Type B pancreatic cell (in vitro differentiated cells): ENCODE measurements around the gene C11orf54. TPM values are rescaled to one million over a fixed set of nuclear protein-coding genes. Genes with fewer than 3 reads are reported as not detected.
"Not testable (repeated sequence)": the region's sequence is repeated elsewhere in the genome, so short reads cannot be mapped to it uniquely, and the experiment has no call there.

Source experiments
- DNase-seq: peaks from one replicate; pipeline ENCODE4 v3.0.0; 2021; ENCODE audit warnings: mixed read lengths; ENCODE audit not compliant: unreplicated experiment; ENCODE audit errors: extremely low spot score
- H3K27ac Mint-ChIP-seq: 2 replicates; pipeline ENCODE4 v1.8.0; 2021; ENCODE audit warnings: mild to moderate bottlenecking, mixed read lengths
- H3K27me3 Mint-ChIP-seq: 2 replicates; pipeline ENCODE4 v1.8.0; 2021; ENCODE audit warnings: mixed read lengths
- H3K36me3 Mint-ChIP-seq: 2 replicates; pipeline ENCODE4 v1.8.0; 2021; ENCODE audit warnings: mixed read lengths
- H3K4me1 Mint-ChIP-seq: one replicate; pipeline ENCODE4 v1.8.0; 2021; ENCODE audit warnings: mixed read lengths; ENCODE audit not compliant: unreplicated experiment
- H3K4me3 Mint-ChIP-seq: 2 replicates; pipeline ENCODE4 v1.8.0; 2021; ENCODE audit warnings: mild to moderate bottlenecking, mixed read lengths
- H3K9me3 Mint-ChIP-seq: 2 replicates; pipeline ENCODE4 v1.8.0; 2021; ENCODE audit warnings: mixed read lengths
- total RNA-seq: library from RNA; stranded (reverse); gene quantifications from 2 replicates; pipeline ENCODE4 v1.2.1, GENCODE V29; 2021; ENCODE audit warnings: low replicate concordance
- TF ChIP-seq, protein P1 (sequence below): fragments of 200-600 bp; sonication (generic); conservative IDR thresholded peaks from 2 replicates; pipeline ENCODE4 v1.5.0; 2021; ENCODE audit warnings: antibody characterized with exemption, mild to moderate bottlenecking

Gene C11orf54
- total RNA-seq, 1 donor from 2014 or later, result 29.9 TPM

DNA sequence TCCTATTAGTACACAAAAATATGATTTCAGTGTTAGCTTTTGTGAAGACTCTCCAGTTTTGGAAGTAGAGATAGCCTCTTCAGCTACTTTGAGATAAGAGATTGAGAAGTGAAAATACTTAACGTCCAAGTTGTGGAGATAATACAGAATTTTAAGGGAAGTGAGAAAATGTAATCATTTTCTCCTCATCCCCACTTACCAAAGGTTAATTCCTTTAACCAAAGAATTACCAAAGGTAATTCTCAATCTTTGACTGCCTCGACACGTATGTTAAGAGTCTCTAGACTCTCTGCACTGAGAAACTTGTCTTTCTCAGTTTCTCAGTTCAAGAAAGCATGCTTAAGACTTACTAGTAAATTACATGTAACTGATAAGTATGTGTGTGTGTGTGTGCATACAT, 15.3 kb downstream of the C11orf54 start:
- Mint-ChIP-seq H3K27me3 (no peaks in the 10 kb centered on the region), H3K4me1 (no peaks in the 10 kb centered on the region), H3K9me3 (no peaks in the 10 kb centered on the region), H3K36me3 (peaks cover 22% of the 10 kb centered on the region), H3K4me3 (no peak overlapping the region), H3K27ac (no peak overlapping the region)
- TF ChIP-seq, protein P1, sequence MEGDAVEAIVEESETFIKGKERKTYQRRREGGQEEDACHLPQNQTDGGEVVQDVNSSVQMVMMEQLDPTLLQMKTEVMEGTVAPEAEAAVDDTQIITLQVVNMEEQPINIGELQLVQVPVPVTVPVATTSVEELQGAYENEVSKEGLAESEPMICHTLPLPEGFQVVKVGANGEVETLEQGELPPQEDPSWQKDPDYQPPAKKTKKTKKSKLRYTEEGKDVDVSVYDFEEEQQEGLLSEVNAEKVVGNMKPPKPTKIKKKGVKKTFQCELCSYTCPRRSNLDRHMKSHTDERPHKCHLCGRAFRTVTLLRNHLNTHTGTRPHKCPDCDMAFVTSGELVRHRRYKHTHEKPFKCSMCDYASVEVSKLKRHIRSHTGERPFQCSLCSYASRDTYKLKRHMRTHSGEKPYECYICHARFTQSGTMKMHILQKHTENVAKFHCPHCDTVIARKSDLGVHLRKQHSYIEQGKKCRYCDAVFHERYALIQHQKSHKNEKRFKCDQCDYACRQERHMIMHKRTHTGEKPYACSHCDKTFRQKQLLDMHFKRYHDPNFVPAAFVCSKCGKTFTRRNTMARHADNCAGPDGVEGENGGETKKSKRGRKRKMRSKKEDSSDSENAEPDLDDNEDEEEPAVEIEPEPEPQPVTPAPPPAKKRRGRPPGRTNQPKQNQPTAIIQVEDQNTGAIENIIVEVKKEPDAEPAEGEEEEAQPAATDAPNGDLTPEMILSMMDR, result no peak
- DNase-seq, result no peak

DNA sequence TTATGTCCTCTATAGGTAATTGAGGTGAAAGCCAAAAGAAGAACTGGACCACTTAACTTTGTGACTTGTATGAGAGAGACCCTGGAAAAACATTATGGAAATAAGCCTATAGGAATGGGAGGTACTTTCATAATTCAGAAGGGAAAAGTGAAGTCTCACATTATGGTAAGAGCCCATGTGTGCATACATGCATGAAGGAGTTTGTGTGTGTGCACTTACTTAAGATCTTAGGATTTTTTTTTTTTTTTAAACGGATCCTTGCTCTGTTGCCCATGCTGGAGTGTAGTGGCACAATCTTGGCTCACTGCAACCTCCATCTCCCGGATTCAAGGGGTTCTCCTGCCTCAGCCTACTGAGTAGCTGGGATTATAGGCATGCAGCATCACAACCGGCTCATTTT, 15.8 kb downstream of the C11orf54 start:
- no peak overlapping the region for H3K27ac Mint-ChIP-seq
- peaks cover 19% of the 10 kb centered on the region for H3K36me3 Mint-ChIP-seq
- no peaks in the 10 kb centered on the region for H3K27me3 Mint-ChIP-seq
- no peaks in the 10 kb centered on the region for H3K4me1 Mint-ChIP-seq
- no peak for DNase-seq
- no peak overlapping the region for H3K4me3 Mint-ChIP-seq
- H3K9me3 Mint-ChIP-seq, result no peaks in the 10 kb centered on the region
- TF ChIP-seq, protein P1, result no peak

DNA sequence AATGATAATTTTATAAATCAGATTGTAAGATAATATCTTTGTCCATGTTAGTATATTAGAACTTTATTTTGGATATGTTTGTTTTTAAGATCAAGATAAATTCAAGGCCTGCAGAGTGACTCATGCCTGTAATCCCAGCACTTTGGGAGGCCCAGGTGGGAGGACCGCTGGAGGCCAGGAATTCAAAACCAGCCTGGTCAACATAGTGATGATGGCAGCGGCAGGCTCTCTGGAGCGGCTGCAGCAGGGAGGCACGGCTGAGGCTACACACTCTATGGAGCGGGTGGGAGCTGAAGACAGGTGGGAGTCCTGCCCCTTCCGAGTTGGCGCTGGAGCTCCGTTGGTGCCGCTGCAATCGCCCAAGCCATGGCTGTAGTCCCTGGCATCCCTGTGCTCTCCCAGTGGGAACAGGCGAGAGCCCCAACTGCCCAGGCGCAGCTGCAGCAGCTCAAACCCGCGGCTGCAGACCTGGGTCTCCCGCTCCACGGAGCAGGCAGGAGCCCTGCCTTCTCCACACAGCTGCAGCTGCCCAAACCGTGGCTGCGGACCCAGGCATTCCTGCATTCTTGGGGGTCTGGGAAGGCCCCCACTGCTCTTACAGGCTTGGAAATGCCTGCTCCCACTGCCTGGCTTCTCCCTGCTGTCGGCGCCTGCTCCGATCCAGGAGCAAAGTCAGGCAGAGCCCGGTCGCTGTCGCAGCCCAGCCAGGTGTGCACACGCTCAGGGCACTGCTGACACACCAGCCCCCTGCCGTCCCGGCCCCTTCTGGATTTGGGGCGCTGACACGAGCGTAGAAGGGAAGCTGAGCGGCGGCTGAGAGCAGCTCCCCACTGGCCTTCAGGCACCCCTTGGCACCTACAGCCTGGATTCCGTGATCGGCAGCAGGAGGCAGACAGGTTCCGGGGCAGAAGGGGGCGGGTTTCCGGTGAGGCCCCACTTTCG, 16.7 kb downstream of the C11orf54 start:
- H3K36me3 Mint-ChIP-seq, result peaks cover 17% of the 10 kb centered on the region
- no peak for DNase-seq
- H3K27me3 Mint-ChIP-seq, result no peaks in the 10 kb centered on the region
- no peak overlapping the region for H3K27ac Mint-ChIP-seq
- H3K4me3 Mint-ChIP-seq, result no peak overlapping the region
- H3K9me3 Mint-ChIP-seq, result no peaks in the 10 kb centered on the region
- TF ChIP-seq, protein P1, result no peak
- no peaks in the 10 kb centered on the region for H3K4me1 Mint-ChIP-seq

DNA sequence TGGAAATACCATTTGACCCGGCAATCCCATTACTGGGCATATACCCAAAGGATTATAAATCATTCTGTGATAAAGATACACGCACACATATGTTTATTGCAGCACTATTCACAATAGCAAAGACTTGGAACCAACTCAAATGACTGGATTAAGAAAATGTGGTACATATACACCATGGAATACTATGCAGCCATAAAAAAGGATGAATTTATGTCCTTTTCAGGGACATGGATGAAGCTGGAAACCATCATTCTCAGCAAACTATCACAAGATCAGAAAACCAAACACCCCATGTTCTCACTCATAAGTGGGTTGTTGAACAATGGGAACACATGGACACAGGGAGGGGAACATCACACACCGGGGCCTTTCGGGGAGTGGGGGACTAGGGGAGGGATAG, 17.7 kb downstream of the C11orf54 start:
- not testable (repeated sequence) for H3K27me3 Mint-ChIP-seq, H3K27ac Mint-ChIP-seq, H3K4me1 Mint-ChIP-seq, H3K4me3 Mint-ChIP-seq, DNase-seq, H3K9me3 Mint-ChIP-seq
- H3K36me3 Mint-ChIP-seq, result peaks cover 14% of the 10 kb centered on the region

DNA sequence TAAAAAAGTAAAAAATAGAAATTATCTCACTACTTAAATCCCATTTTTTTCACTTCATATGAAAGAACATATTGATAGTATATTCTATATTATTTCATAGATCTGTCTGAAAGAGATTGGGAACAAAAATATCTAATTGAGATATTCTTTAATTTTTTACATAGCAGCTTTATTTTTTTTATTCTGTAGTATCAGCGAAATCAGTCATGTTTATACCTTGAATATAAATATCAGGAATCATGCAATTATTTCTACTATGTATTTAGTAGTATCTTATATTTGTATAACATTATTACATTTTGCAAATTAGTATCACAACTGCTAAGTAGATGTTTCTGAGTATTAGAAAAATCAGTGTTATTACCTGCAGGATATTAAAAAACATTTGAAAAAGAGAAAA, 20.4 kb downstream of the C11orf54 start:
- no peaks in the 10 kb centered on the region for H3K4me1 Mint-ChIP-seq
- H3K27me3 Mint-ChIP-seq, result no peaks in the 10 kb centered on the region
- TF ChIP-seq, protein P1, result no peak
- H3K4me3 Mint-ChIP-seq, result no peak overlapping the region
- H3K36me3 Mint-ChIP-seq, result peaks cover 14% of the 10 kb centered on the region
- H3K9me3 Mint-ChIP-seq, result no peaks in the 10 kb centered on the region
- DNase-seq, result no peak
- no peak overlapping the region for H3K27ac Mint-ChIP-seq

DNA sequence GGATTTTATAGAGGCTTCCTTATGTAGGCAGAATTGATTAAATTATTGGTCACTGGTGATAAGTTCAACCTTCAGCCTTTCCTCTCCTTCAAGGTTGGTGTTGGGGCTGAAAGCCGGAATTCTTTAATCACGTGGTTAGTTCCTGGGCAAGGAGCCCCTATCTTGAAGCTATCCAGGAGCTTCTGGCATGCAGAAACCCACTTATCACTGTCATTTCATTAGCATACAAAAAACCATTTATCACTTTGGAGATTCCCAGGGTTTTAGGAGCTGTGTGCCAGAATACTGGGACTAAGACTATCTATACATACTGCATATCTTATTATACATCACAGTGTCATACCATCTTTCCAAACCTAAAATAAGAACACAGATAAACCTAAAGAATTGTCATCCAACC, 24.1 kb downstream of the C11orf54 start:
- Mint-ChIP-seq H3K9me3 (no peaks in the 10 kb centered on the region), H3K36me3 (peaks cover 6% of the 10 kb centered on the region), H3K27me3 (no peaks in the 10 kb centered on the region), H3K4me3 (no peak overlapping the region), H3K4me1 (no peaks in the 10 kb centered on the region), H3K27ac (no peak overlapping the region)
- TF ChIP-seq, protein P1, result no peak
- DNase-seq, result no peak
